Activated T-helper 1 cell treated with anti-CD3 and anti-CD28 coated beads, Interleukin-2, amount 50 U/mL, for 16 hours (primary cell): ENCODE results near the gene PPP1CC.
"Not testable (repeated sequence)": the region's sequence is repeated elsewhere in the genome, so short reads cannot be mapped to it uniquely, and the experiment has no call there.

Experiments
- DNase-seq, 2 donors: peaks; one replicate each; pipeline ENCODE4 v3.0.0-alpha.2; 2020; ENCODE audit warnings: low read depth in 1 of 2, low spot score in 1 of 2

PPP1CC gene

DNA sequence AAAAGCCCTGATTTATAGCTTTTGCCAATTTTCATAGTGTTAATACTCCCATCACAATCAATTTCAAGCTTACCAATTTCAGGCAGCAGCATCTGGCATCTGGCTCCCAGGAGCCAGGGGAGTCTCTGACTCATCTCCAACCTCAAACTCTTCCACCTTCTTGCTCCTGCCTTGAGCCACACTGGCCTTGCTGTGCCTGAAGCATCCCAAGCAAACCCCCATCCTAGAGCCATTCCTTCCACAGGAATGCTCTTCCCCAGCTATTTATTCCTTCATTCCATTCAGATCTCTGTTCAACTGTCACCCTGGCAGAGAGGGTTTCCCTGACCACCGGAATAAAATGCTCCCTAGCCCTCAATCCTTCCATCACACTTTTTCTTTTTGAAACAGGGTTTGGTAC, 13.9 kb upstream of the PPP1CC start:
- no peak for DNase-seq

DNA sequence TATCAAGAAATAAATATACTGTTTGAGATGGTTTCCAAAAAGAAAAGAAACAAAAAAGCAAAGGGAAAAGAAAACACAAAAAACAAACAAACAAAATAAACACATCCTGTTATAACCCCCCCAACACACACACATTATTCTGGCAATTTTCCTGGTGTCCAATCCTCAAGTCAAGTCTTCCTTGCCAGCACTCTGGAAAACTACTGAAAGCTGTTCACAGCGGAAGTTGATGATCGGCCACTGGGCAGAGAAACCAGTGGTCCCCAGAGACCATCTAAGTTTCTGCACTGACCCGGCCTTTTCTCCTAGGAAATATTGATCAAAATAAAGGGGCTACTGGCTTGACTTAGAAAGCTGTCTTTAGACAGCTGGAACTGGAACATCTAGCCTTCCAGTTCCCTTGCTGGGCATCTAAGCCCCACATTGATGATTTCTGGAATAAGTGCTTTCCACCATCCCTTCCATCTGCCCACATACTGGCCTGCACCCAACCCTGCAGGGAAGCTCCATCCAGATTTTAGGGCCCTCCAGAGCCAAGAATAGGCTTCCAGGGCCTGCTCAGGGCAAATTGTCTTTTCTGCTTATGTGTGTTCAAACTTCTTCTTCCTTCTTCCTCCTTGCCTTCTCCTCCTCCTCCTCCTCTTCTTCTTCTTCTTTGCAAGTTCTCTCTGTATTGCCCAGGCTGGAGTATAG, 11.6 kb upstream of the PPP1CC start:
- DNase-seq, result no peak

DNA sequence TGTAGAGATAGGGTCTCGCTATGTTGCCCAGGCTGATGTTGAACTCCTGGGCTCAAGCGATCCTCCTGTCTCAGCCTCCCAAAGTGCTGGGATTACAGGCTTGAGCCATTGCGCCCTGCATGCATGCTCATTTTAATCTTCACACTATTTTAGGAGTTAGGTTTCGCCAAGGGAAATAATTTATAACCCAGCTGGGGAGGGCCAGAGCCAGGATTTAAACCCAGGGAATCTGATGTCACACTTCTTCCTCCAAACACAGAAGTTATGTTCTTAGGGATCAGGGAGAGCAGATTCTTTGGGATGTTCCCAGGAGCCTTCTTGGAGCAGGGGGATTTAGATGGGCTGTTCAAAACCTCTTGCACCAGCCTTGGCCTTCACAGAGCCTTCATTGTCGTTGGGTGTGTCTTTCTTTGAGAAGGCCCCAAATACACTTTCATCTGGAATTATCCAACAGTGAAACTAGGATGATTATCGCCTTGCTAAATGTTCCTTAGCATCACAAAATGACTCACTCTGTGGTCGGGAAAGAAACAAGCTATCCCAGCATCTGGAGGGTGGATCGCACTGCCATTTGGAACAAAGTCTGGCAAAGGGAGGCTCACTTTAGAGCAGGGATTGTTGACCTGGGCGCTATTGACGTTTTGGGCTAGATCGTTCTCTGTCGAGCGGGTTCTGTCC, 8.2 kb upstream of the PPP1CC start:
- DNase-seq, result no peak

- DNase-seq, result no peak
These were observed 3.9 kb upstream of the PPP1CC start for GRCh38 chr12:110746550-110746949.

DNA sequence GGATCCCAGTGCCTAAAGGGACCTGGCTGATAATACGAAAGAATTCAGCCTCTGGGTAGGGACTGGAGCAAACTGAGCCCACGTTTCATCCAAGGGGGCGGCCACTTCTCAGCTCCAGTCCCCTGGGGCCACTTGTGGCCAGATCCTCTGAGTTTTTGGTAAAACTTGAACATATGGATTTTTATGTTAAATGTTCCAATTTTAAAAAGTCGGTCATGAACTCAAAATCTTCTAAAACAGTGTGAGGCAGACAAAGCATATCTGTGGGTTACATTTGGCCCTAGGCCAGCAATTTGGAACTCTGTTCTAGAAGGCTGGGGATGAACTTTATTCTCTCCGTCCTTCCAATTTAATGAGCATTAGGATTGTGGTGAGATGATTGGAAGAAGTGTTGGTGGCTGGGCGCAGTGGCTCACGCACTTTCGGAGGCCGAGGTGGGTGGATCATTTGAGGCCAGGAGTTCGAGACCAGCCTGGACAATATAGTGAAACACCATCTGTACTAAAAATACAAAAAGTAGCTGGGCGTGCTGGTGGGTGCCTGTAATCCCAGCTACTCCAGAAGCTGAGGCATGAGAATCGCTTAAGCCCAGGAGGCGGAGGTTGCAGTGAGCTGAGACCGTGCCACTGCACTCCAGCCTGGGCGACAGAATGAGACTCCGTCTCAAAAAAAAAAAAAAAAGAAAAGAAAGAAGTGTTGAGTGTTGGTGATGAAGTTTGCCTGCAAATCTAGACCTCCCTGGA, 3.0 kb upstream of the PPP1CC start:
- no peak for DNase-seq

DNA sequence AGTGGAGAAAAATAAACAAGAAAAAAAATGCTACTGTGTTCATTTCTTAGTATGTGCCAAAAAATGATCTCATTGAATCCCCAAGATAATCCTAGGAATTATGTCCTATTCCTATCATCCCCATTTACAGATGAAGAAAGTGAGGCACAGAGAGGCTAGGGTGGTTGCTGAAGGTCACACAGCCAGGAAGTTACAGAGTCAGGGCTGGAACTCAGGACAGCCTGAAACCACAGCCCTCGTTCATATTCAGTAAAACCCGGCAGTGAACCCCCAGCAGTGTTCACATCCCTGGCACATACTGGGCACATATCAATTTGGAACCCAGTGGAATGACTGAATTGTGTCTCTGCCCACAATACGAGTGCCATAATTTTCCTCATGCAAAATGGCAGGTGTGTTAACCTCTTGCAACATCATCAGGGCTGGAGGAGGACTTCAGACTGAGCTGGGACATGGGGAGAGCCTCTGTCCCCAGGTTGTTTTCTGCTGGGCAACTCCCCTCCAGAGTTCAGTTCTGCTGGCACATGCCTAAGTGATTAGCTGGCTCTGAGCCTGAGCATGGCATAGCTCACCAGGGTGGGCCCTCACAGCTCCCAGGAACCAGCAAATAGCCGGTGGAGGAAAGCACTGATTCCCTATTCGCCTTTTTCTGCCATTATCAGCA, 2.0 kb upstream of the PPP1CC start:
- DNase-seq, result no peak

DNA sequence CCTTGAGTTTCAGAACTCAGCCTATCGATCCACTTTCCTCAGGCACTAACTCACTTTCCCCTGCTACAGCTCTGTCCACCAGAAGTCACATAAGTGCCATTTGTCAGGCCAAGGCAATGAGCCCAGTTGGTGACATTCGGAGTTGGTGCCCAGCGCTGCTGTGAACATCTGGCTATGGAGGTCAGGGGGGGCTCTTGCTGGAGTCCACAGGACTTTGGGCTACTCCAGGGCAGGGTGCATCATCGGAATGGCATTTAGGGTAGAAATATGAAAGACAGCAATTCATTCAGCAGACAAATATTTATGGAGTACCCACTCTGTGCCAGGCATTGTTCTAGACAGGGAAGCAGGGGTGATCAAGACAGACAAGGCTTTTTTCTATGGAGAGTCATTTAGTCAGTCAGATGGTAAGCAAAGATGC, 1.5 kb upstream of the PPP1CC start:
- DNase-seq, result no peak

GRCh38 chr12:110743571-110744093, 941 bp upstream of the PPP1CC start:
- no peak for DNase-seq

- no peak for DNase-seq
These were observed 484 bp downstream of the PPP1CC start for GRCh38 chr12:110742096-110742717.

GRCh38 chr12:110741341-110742095, 1.2 kb downstream of the PPP1CC start:
- DNase-seq, result no peak

- DNase-seq, result no peak
These were observed 2.8 kb downstream of the PPP1CC start for GRCh38 chr12:110739894-110740293.

DNA sequence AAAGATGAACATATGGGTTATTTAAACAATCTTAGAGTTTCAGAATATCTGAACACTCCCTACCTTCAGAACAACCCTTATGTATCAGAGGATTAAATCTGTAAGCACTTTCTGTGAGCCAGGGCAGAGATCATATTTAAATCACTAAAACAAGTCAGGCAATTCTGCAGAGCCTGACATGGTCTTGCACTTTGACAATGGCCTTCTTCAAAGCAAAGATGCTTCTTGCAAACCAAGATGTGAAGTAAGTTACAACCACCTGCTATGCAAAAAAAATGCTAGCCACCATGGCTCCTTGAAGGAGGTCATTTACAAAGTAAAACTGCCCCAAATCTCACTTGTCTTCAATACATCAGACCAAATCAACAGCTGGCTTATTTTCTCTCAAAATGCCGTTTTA, 3.2 kb downstream of the PPP1CC start:
- DNase-seq, result no peak

- DNase-seq, result no peak
These were observed 5.2 kb downstream of the PPP1CC start for GRCh38 chr12:110737532-110737931.

GRCh38 chr12:110737016-110737415, 5.7 kb downstream of the PPP1CC start:
- DNase-seq, result not testable (repeated sequence)

- DNase-seq, result no peak
These were observed 8.8 kb downstream of the PPP1CC start for GRCh38 chr12:110733900-110734299.

DNA sequence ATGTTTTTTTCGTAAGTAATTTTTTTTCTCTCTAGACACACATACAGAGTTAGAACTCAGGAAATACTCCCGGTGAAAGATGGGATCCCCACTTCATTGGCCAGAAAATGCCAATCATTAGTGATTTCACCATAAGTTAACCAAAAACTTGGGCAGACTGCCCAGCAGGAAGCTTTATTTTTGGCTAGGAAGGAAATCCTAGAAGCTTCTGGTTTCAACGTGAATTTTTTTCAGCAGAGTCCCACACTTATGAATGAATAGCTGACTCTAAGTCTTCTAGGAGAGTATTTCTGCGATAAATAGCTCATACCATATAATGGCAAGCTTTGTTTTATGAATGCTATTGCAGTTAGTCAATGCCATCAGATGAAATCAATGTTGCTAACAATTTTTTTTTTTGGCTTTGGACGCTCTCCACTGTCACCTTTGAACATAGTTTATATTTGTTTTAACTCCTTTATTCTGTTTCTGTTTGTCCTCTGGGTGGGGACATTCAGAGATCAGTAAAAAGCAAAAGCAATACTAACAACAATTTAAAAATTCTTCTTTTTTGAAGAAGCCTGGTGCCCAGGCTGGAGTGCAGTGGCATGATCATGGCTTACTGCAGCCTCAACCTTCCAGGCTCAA, 9.5 kb downstream of the PPP1CC start:
- no peak for DNase-seq

DNA sequence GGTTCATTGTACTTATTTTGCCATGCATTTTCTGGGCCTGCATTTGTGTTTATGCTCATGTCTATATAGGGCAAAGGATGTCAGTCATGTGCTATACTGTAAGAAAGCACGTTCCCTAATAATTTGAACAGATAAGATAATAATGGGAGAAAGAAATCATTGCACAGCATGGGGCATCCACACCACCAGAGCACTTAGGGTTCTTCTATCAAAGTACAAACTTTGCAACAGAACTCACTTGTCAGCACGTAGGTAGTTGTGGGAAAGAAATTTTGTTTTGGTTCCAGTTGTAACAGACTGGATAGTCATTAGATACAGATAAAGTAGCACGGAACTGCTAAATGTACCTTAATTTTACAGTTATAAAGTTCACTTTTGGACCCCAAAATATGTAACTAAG, 10.1 kb downstream of the PPP1CC start:
- no peak for DNase-seq

DNA sequence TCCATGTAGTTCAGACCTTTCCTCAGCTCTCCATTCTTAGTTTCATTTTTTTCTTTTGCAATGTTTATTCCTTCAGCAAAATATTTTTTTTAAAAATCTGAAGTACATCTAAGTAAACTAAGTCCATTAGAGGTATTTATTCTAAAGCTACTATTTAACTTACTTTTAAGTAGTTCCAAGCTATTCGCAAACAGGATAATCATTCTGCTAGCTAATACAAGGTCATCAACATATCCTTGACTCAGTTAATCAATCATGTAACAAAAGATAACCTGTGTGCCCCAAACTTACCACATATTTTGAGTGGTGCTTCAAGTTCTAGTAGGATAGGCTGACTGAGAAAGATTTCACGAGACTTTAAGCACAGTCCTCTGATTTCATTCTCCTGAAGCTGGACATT, 11.2 kb downstream of the PPP1CC start:
- DNase-seq, result no peak

- DNase-seq, result no peak
These were observed 14.1 kb downstream of the PPP1CC start for GRCh38 chr12:110728628-110729027.
